NCI-H510A (cell line): ENCODE results near the gene SLC2A3.
"Not testable (repeated sequence)": the region's sequence is repeated elsewhere in the genome, so short reads cannot be mapped to it uniquely, and the experiment has no call there.

Source experiments
- DNase-seq: peaks from one replicate; lab custom pipeline; 2025; lab: John Stamatoyannopoulos, UW

Gene SLC2A3

GRCh38 chr12:7935590-7936581 lies at the start of gene SLC2A3:
SLC2A3 (minus strand) TSS chr12:7936187; CDS start chr12:7936034, 153 bp downstream.
- no peak for DNase-seq

- DNase-seq = no peak
Observed at GRCh38 chr12:7984900-7985299, 48.9 kb upstream of the SLC2A3 start.

GRCh38 chr12:7983460-7983859 lies 47.5 kb upstream of the SLC2A3 start:
- DNase-seq = not testable (repeated sequence)

- not testable (repeated sequence) for DNase-seq
Observed at GRCh38 chr12:7983019-7983418, 47.0 kb upstream of the SLC2A3 start.

- DNase-seq = not testable (repeated sequence)
Observed at GRCh38 chr12:7982332-7982735, 46.3 kb upstream of the SLC2A3 start.

GRCh38 chr12:7981446-7981845 lies 45.5 kb upstream of the SLC2A3 start:
- no peak for DNase-seq

GRCh38 chr12:7977351-7978124 lies 41.6 kb upstream of the SLC2A3 start:
- not testable (repeated sequence) for DNase-seq

- DNase-seq = no peak
Observed at GRCh38 chr12:7973457-7973825, 37.5 kb upstream of the SLC2A3 start.

GRCh38 chr12:7972734-7973456 lies 36.9 kb upstream of the SLC2A3 start:
- DNase-seq = no peak

- DNase-seq = not testable (repeated sequence)
Observed at GRCh38 chr12:7972269-7972668, 36.3 kb upstream of the SLC2A3 start.

- not testable (repeated sequence) for DNase-seq
Observed at GRCh38 chr12:7971765-7972164, 35.8 kb upstream of the SLC2A3 start.

- no peak for DNase-seq
Observed at GRCh38 chr12:7970475-7971252, 34.7 kb upstream of the SLC2A3 start.

- no peak for DNase-seq
Observed at GRCh38 chr12:7966563-7966962, 30.6 kb upstream of the SLC2A3 start.

GRCh38 chr12:7964669-7965068 lies 28.7 kb upstream of the SLC2A3 start:
- not testable (repeated sequence) for DNase-seq

- DNase-seq = no peak
Observed at GRCh38 chr12:7961395-7962178, 25.6 kb upstream of the SLC2A3 start.

GRCh38 chr12:7959701-7960121 lies 23.7 kb upstream of the SLC2A3 start:
- DNase-seq = no peak

GRCh38 chr12:7959278-7959677 lies 23.3 kb upstream of the SLC2A3 start:
- DNase-seq = no peak

- DNase-seq = not testable (repeated sequence)
Observed at GRCh38 chr12:7954877-7955276, 18.9 kb upstream of the SLC2A3 start.

- DNase-seq = not testable (repeated sequence)
Observed at GRCh38 chr12:7954418-7954817, 18.4 kb upstream of the SLC2A3 start.

GRCh38 chr12:7953912-7954311 lies 17.9 kb upstream of the SLC2A3 start:
- DNase-seq = not testable (repeated sequence)
